ENCODE data around the gene COA6. TPM values are rescaled to one million over a fixed set of nuclear protein-coding genes. Genes with fewer than 3 reads are reported as not detected.

Gene COA6
- total RNA-seq, 1 donor from 2014 or later: 25.0 TPM

- Histone ChIP-seq H3K4me3 (no peak overlapping the region), H3K27ac (no peak overlapping the region), H3K9me3 (no peaks in the 10 kb centered on the region), H3K27me3 (no peaks in the 10 kb centered on the region), H3K36me3 (no peaks in the 10 kb centered on the region), H3K4me1 (peaks cover 4% of the 10 kb centered on the region)
- TF ChIP-seq, protein P1, sequence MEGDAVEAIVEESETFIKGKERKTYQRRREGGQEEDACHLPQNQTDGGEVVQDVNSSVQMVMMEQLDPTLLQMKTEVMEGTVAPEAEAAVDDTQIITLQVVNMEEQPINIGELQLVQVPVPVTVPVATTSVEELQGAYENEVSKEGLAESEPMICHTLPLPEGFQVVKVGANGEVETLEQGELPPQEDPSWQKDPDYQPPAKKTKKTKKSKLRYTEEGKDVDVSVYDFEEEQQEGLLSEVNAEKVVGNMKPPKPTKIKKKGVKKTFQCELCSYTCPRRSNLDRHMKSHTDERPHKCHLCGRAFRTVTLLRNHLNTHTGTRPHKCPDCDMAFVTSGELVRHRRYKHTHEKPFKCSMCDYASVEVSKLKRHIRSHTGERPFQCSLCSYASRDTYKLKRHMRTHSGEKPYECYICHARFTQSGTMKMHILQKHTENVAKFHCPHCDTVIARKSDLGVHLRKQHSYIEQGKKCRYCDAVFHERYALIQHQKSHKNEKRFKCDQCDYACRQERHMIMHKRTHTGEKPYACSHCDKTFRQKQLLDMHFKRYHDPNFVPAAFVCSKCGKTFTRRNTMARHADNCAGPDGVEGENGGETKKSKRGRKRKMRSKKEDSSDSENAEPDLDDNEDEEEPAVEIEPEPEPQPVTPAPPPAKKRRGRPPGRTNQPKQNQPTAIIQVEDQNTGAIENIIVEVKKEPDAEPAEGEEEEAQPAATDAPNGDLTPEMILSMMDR (IDR thresholded peaks at IDR 0.05): no peak
- intact Hi-C loops (cut with DNase I): no loop called here
- no peak for ATAC-seq
- DNase-seq: no peak
Measured at GRCh38 chr1:234330843-234331215, 42.4 kb upstream of the COA6 start.

DNA sequence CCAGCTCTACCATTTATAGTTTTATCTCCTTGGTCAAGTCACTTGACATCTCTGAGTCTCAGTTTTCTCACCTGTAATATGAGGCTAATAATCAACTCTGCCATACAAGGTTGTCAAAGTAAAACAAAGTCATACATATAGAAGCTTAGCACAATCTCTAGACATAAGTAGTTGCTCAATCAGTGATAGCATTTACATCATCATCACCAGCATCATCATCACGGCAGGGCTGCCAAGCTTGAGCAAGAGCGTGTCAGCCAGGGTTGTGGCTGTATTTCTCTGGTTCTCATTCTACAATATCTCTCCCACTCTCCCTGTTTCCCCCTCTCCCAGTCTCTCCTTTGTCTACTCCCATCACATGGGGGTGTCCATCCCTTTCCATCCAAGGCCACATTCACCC lies 41.7 kb upstream of the COA6 start:
- Histone ChIP-seq H3K9me3 (no peaks in the 10 kb centered on the region), H3K4me3 (no peak overlapping the region), H3K4me1 (peaks cover 4% of the 10 kb centered on the region), H3K27ac (no peak overlapping the region), H3K27me3 (no peaks in the 10 kb centered on the region), H3K36me3 (no peaks in the 10 kb centered on the region)
- peak; percentile 45 for ATAC-seq
- DNase-seq: no peak
- intact Hi-C loops (cut with DNase I): no loop called here
- TF ChIP-seq, protein P1 (IDR thresholded peaks at IDR 0.05): no peak

GRCh38 chr1:234336359-234336758 lies 36.9 kb upstream of the COA6 start:
- Histone ChIP-seq H3K4me1 (no peaks in the 10 kb centered on the region), H3K36me3 (no peaks in the 10 kb centered on the region), H3K4me3 (no peak overlapping the region), H3K9me3 (no peaks in the 10 kb centered on the region), H3K27me3 (no peaks in the 10 kb centered on the region), H3K27ac (no peak overlapping the region)
- TF ChIP-seq, protein P1 (IDR thresholded peaks at IDR 0.05): no peak
- intact Hi-C loops (cut with DNase I): no loop called here
- ATAC-seq (no peak), DNase-seq (no peak)

DNA sequence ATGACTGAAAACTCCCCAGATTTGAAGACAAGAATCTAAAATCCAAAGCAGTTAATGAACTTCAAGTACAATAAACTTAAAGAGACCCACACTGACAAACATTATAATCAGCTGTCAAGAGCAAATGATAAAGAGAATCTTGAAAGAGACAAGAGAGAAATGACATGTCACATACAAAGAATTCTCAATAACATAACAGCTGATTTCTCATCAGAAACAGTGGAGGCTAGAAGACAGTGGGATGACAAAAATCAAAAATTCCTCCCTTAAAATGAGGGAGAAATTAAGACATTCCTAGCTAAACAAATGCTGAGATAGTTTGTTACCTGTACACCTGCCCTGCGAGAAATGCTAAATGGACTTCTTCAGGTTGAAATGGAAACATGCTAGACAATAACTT lies 36.0 kb upstream of the COA6 start:
- H3K4me1 ChIP-seq: no peaks in the 10 kb centered on the region
- H3K9me3 ChIP-seq: no peaks in the 10 kb centered on the region
- no peaks in the 10 kb centered on the region for H3K27me3 ChIP-seq
- H3K27ac ChIP-seq: no peak overlapping the region
- no peak overlapping the region for H3K4me3 ChIP-seq
- TF ChIP-seq, protein P1 (IDR thresholded peaks at IDR 0.05): no peak
- no peak for DNase-seq
- intact Hi-C loops (cut with DNase I): no loop called here
- ATAC-seq: no peak
- no peaks in the 10 kb centered on the region for H3K36me3 ChIP-seq

- no peak for ATAC-seq
- no peaks in the 10 kb centered on the region for H3K4me1 ChIP-seq
- H3K27me3 ChIP-seq: no peaks in the 10 kb centered on the region
- TF ChIP-seq, protein P1 (IDR thresholded peaks at IDR 0.05): no peak
- H3K9me3 ChIP-seq: no peaks in the 10 kb centered on the region
- DNase-seq: no peak
- H3K27ac ChIP-seq: no peak overlapping the region
- intact Hi-C loops (cut with DNase I): no loop called here
- no peaks in the 10 kb centered on the region for H3K36me3 ChIP-seq
- no peak overlapping the region for H3K4me3 ChIP-seq
Measured at GRCh38 chr1:234340528-234340927, 32.7 kb upstream of the COA6 start.

DNA sequence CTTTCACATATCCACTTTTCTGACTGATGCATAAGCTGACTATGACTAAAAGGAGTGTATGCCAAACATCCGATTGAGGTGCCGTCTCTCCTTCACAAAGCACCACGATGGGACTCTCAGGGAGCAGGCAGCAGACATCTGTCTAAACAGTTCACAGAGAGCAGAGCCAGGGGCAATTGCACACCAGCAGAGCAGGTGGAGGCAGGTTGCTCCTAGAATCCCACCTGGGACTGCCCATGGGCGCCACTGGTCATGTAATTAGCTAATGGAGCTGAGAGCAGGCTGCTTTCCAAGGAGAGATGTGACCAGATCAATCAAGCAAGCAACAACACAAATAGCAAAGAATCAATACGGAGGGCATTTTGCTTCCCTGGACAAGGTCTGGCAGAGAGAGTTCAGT lies 30.5 kb upstream of the COA6 start:
- H3K4me3 ChIP-seq: no peak overlapping the region
- no peaks in the 10 kb centered on the region for H3K9me3 ChIP-seq
- no peaks in the 10 kb centered on the region for H3K27me3 ChIP-seq
- no peak overlapping the region for H3K27ac ChIP-seq
- DNase-seq (no peak), ATAC-seq (no peak)
- intact Hi-C loops (cut with DNase I): no loop called here
- no peaks in the 10 kb centered on the region for H3K36me3 ChIP-seq
- no peaks in the 10 kb centered on the region for H3K4me1 ChIP-seq
- TF ChIP-seq, protein P1 (IDR thresholded peaks at IDR 0.05): no peak
